IMR-90 (cell line): ENCODE data around the gene PYGB. TPM values are rescaled to one million over a fixed set of nuclear protein-coding genes. Genes with fewer than 3 reads are reported as not detected.
A peak's percentile ranks its signal among the peaks of the same experiment; 100 is the strongest.
"Not testable (repeated sequence)": the region's sequence is repeated elsewhere in the genome, so short reads cannot be mapped to it uniquely, and the experiment has no call there.

Experiments used
- ATAC-seq: fragments of 200-7000 bp; cut with Tn5 transposase; 2 replicates; pipeline ENCODE4 v1.9.1; 2020; ENCODE audit warnings: low read depth, mild to moderate bottlenecking, moderate library complexity
- BruUV-seq: library from RNA; stranded (reverse); fragments of 400-500 nt; replicated peaks from 2 replicates; lab custom pipeline; 2021; lab: Mats Ljungman, UMichigan
- CTCF ChIA-PET: fragments of 300-600 bp; formaldehyde crosslinking; extraction: SDS; loops from one replicate; lab custom pipeline; 2021; ENCODE audit warnings: antibody characterized with exemption; lab: Yijun Ruan, JAX
- POLR2A ChIA-PET: fragments of 300-600 bp; sonication (Branson Sonifier 250); formaldehyde crosslinking; loops from one replicate; lab custom pipeline; 2022; ENCODE audit warnings: antibody characterized with exemption; ENCODE audit not compliant: unreplicated experiment; lab: Charles Lee
- DNase-seq: peaks from one replicate; pipeline ENCODE4 v3.0.0; 2013
- H2AFZ ChIP-seq: replicated peaks from 2 replicates; pipeline ENCODE3; 2013; ENCODE audit warnings: low read length, mild to moderate bottlenecking; ENCODE audit not compliant: poor library complexity
- H2AK5ac ChIP-seq: 2 replicates; pipeline ENCODE4 v1.6.1; 2013; ENCODE audit warnings: low read depth, low read length, inconsistent platforms
- H2AK9ac ChIP-seq: replicated peaks from 2 replicates; pipeline ENCODE3; 2013; ENCODE audit warnings: mild to moderate bottlenecking, low read depth, low read length, moderate library complexity; ENCODE audit not compliant: poor library complexity
- H2BK120ac ChIP-seq: 2 replicates; pipeline ENCODE4 v1.6.1; 2013; ENCODE audit warnings: low read depth, low read length, inconsistent platforms
- H2BK15ac ChIP-seq: 3 replicates; pipeline ENCODE4 v1.6.1; 2013; ENCODE audit warnings: low read depth, low read length, inconsistent platforms
- H2BK20ac ChIP-seq: 2 replicates; pipeline ENCODE4 v1.6.1; 2013; ENCODE audit warnings: low read depth, mild to moderate bottlenecking, inconsistent platforms, low read length, moderate library complexity
- H2BK5ac ChIP-seq: 2 replicates; pipeline ENCODE4 v1.6.1; 2013; ENCODE audit warnings: mild to moderate bottlenecking, low read depth, low read length, inconsistent platforms; ENCODE audit not compliant: poor library complexity, severe bottlenecking
- H3K14ac ChIP-seq: replicated peaks from 2 replicates; pipeline ENCODE4 v1.6.1; 2013; ENCODE audit warnings: low read depth, low read length, inconsistent platforms
- H3K18ac ChIP-seq: 2 replicates; pipeline ENCODE4 v1.6.1; 2013; ENCODE audit warnings: low read depth, low read length, control low read depth
- H3K23ac ChIP-seq: 2 replicates; pipeline ENCODE4 v1.6.1; 2013; ENCODE audit warnings: low read depth, low read length, inconsistent platforms
- H3K27ac ChIP-seq: 2 replicates; pipeline ENCODE4 v1.5.1; 2013; ENCODE audit warnings: mild to moderate bottlenecking, control low read depth, low read length; ENCODE audit not compliant: insufficient read depth
- H3K27me3 ChIP-seq: 2 replicates; pipeline ENCODE4 v1.6.1; 2013; ENCODE audit warnings: low read length; ENCODE audit not compliant: control insufficient read depth, insufficient read depth
- H3K36me3 ChIP-seq: 2 replicates; pipeline ENCODE4 v1.6.1; 2013; ENCODE audit warnings: low read length, mixed read lengths; ENCODE audit not compliant: control insufficient read depth, insufficient read depth
- H3K4ac ChIP-seq: 2 replicates; pipeline ENCODE4 v1.6.1; 2013; ENCODE audit warnings: low read depth, low read length, inconsistent platforms
- H3K4me1 ChIP-seq: 2 replicates; pipeline ENCODE4 v1.6.1; 2013; ENCODE audit warnings: low read length, mixed read lengths; ENCODE audit not compliant: control insufficient read depth, insufficient read depth
- H3K4me2 ChIP-seq: 2 replicates; pipeline ENCODE4 v1.6.1; 2013; ENCODE audit warnings: low read depth, mild to moderate bottlenecking, control low read depth, low read length, moderate library complexity
- H3K4me3 ChIP-seq: 2 replicates; pipeline ENCODE4 v1.5.1; 2013; ENCODE audit warnings: low read depth, mild to moderate bottlenecking, control low read depth, low read length, moderate library complexity; ENCODE audit not compliant: insufficient read depth
- H3K56ac ChIP-seq: 2 replicates; pipeline ENCODE4 v1.6.1; 2013; ENCODE audit warnings: low read length, inconsistent platforms; ENCODE audit not compliant: insufficient read depth; ENCODE audit errors: extremely low read depth
- H3K79me1 ChIP-seq, 2 experiments: 2 replicates each; pipeline ENCODE4 v1.6.1; 2013; ENCODE audit warnings: low read length in 2 of 2, inconsistent platforms in 1 of 2, low read depth in 1 of 2
- H3K9ac ChIP-seq: 2 replicates; pipeline ENCODE4 v1.6.1; 2013; ENCODE audit warnings: low read depth, low read length, control low read depth
- H3K9me1 ChIP-seq: 2 replicates; pipeline ENCODE4 v1.6.1; 2013; ENCODE audit warnings: low read length, inconsistent platforms; ENCODE audit not compliant: insufficient read depth
- H3K9me3 ChIP-seq: 2 replicates; pipeline ENCODE4 v1.6.1; 2013; ENCODE audit warnings: low read length; ENCODE audit not compliant: control insufficient read depth, insufficient read depth
- H4K20me1 ChIP-seq: 2 replicates; pipeline ENCODE4 v1.6.1; 2013; ENCODE audit warnings: low read length, inconsistent platforms; ENCODE audit not compliant: insufficient read depth
- H4K5ac ChIP-seq: 2 replicates; pipeline ENCODE4 v1.6.1; 2013; ENCODE audit warnings: mild to moderate bottlenecking, low read depth, low read length, control low read depth
- H4K8ac ChIP-seq, 2 experiments: 2 replicates each; pipeline ENCODE4 v1.6.1; 2013; ENCODE audit warnings: low read depth in 2 of 2, low read length in 2 of 2, control low read depth in 1 of 2, inconsistent platforms in 1 of 2
- H4K91ac ChIP-seq: 2 replicates; pipeline ENCODE4 v1.6.1; 2013; ENCODE audit warnings: low read depth, low read length, inconsistent platforms; ENCODE audit not compliant: insufficient read depth
- WGBS, 2 experiments: methylation state at CpG; one replicate each; pipeline versions ENCODE4 v1.1.5 to v1.1.7; 2013; ENCODE audit warnings: missing lambda C conversion rate in 2 of 2; ENCODE audit not compliant: insufficient read length in 1 of 2; ENCODE audit errors: extremely low coverage in 2 of 2; 5-methylcytosine and 5-hydroxymethylcytosine counted together
- dilution Hi-C: fragments of 300-500 bp; cut with HindIII; formaldehyde crosslinking; loops from one replicate; pipeline ENCODE4 v1.14.3; 2018; ENCODE audit warnings: low sequenced_read_pairs; ENCODE audit not compliant: unreplicated experiment
- in situ Hi-C: fragments of 300-500 bp; cut with MboI; formaldehyde crosslinking; loops from 3 replicates; pipeline ENCODE4 v1.14.3; 2019; ENCODE audit warnings: low sequenced_read_pairs, inconsistent platforms, mixed read lengths
- intact Hi-C: fragments of 100-400 bp; cut with micrococcal nuclease; formaldehyde crosslinking; loops from 2 replicates; pipeline ENCODE4 v1.10.0; 2022
- polyA plus RNA-seq, 3 experiments: library from polyadenylated mRNA; depleted of rRNA; stranded (reverse); fragments of >200 nt; gene quantifications; 2 replicates each; pipeline ENCODE4 v1.2.3, GENCODE V29; 2012; ENCODE audit warnings: low replicate concordance in 1 of 3
- total RNA-seq: library from RNA; depleted of rRNA; stranded (reverse); fragments of >200 nt; gene quantifications from 2 replicates; pipeline ENCODE4 v1.2.3, GENCODE V29; 2012

The PYGB gene
- total and polyA plus RNA-seq, 2 of the 4 experiments (the other 2 are of a cell fraction), result 72.4 to 83.1 TPM

DNA sequence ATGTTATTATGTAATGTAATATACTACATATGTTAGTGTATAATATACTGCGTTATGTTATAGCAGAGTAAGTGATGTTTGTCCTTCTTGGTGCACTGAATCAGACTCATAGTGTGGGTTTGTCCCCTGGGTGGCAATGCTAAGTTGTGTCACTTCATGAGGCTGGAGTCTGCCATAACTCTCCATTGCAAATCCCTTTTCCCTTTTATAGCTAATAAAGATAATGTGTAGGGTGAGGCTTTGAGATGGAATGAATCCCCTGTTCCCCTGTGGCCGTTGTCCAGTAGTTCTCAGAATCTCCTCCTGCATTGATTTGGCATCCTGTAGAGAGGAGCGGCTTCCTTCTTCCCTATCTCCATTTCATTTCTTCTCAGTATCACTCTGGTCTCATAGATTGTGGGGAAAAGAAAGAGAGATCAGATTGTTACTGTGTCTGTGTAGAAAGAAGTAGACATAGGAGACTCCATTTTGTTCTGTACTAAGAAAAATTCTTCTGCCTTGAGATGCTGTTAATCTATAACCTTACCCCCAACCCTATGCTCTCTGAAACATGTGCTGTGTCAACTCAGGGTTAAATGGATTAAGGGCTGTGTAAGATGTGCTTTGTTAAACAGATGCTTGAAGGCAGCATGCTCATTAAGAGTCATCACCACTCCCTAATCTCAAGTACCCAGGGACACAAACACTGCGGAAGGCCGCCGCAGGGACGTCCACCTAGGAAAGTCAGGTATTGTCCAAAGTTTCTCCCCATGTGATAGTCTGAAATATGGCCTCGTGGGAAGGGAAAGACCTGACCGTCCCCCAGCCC, 6.8 kb upstream of the PYGB start:
- H3K9me1 ChIP-seq, result peaks cover 37% of the 10 kb centered on the region
- ATAC-seq, H3K36me3 ChIP-seq, H3K4me2 ChIP-seq, H3K27me3 ChIP-seq, H2AFZ ChIP-seq, H2BK5ac ChIP-seq, H3K27ac ChIP-seq, H2AK9ac ChIP-seq, CTCF ChIA-PET, intact Hi-C loops, H3K18ac ChIP-seq, H4K20me1 ChIP-seq, BruUV-seq, H3K9ac ChIP-seq, H2BK15ac ChIP-seq, in situ Hi-C loops, dilution Hi-C loops, H4K5ac ChIP-seq, H3K4me3 ChIP-seq, POLR2A ChIA-PET, DNase-seq, H3K9me3 ChIP-seq, H3K56ac ChIP-seq: not testable (repeated sequence)
- H3K14ac ChIP-seq, result peak overlapping the region; percentile 75
- H3K4me1 ChIP-seq, result peaks cover 16% of the 10 kb centered on the region
- peak overlapping the region; percentile 54 for H3K4ac ChIP-seq
- peaks cover 0 to 19% of the 10 kb centered on the region in 2 experiments; a peak in 2 of 4 replicates for H3K79me1 ChIP-seq
- peak overlapping the region; percentile 83 for H2BK120ac ChIP-seq
- peak overlapping the region; percentile 40 for H4K91ac ChIP-seq
- H3K23ac ChIP-seq, result peak overlapping the region; percentile 6; the same call in 1 of the 2 replicates
- peak overlapping the region; percentile 75 for H2AK5ac ChIP-seq
- peak overlapping the region; percentile 80; the same call in 1 of the 2 replicates for H2BK20ac ChIP-seq
- WGBS, 2 experiments, result 50% methylated on average over 2 of the region's 9 CpGs; no CpG with 5 or more reads in 1 of the 2 experiments
- H4K8ac ChIP-seq, result 0 out of 4 replicates have a peak overlapping the region, but pooled peaks of 1 of the 2 experiments have one; percentile 28

DNA sequence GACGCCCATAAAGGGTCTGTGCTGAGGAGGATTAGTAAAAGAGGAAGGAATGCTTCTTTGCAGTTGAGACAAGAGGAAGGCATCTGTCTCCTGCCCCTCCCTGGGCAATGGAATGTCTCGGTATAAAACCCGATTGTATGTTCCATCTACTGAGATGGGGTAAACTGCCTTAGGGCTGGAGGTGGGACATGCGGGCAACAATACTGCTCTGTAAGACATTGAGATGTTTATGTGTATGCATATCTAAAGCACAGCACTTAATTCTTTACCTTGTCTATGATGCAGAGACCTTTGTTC, 6.3 kb upstream of the PYGB start:
- H2AK9ac ChIP-seq, H3K4ac ChIP-seq, H3K36me3 ChIP-seq, H3K4me3 ChIP-seq, H3K4me2 ChIP-seq, H3K9ac ChIP-seq, intact Hi-C loops, H4K8ac ChIP-seq, ATAC-seq, H3K27ac ChIP-seq, H3K27me3 ChIP-seq, H2AFZ ChIP-seq, H3K9me3 ChIP-seq, H2BK5ac ChIP-seq, H3K56ac ChIP-seq, CTCF ChIA-PET, H4K20me1 ChIP-seq, dilution Hi-C loops, in situ Hi-C loops, H2AK5ac ChIP-seq, DNase-seq, H3K14ac ChIP-seq, H3K18ac ChIP-seq, H3K23ac ChIP-seq, H2BK20ac ChIP-seq, BruUV-seq, H2BK15ac ChIP-seq, POLR2A ChIA-PET, H4K5ac ChIP-seq: not testable (repeated sequence)
- H3K9me1 ChIP-seq, result peaks cover 37% of the 10 kb centered on the region
- H2BK120ac ChIP-seq, result peak overlapping the region; percentile 38; the same call in 1 of the 2 replicates
- peaks cover 16% of the 10 kb centered on the region for H3K4me1 ChIP-seq
- H3K79me1 ChIP-seq, result peaks cover 0 to 19% of the 10 kb centered on the region in 2 experiments; a peak in 2 of 4 replicates
- WGBS, 2 experiments, result 0% methylated on average over 1 of the region's 4 CpGs; no CpG with 5 or more reads in 1 of the 2 experiments
- peak overlapping the region; percentile 40; the same call in 1 of the 2 replicates for H4K91ac ChIP-seq
